Breast epithelium (tissue), 4 donors: Measurements from ENCODE around the gene ONECUT1. TPM values are rescaled to one million over a fixed set of nuclear protein-coding genes. Genes with fewer than 3 reads are reported as not detected.

Experiments
- DNase-seq, 2 donors: peaks; one replicate each; pipeline ENCODE4 v3.0.0-alpha.2; 2019; ENCODE audit warnings: low spot score in 2 of 2
- H3K27ac ChIP-seq, 2 donors: fragments of 200-600 bp; sonication (generic) in 1 of 2; one replicate each; pipeline ENCODE4 v1.5.1; 2016 to 2019; ENCODE audit warnings: mild to moderate bottlenecking in 1 of 2
- H3K27me3 ChIP-seq, 2 donors: fragments of 200-600 bp; sonication (generic) in 1 of 2; one replicate each; pipeline versions ENCODE4 v1.5.1 to v1.6.0; 2017 to 2019; ENCODE audit warnings: control low read depth in 1 of 2, mild to moderate bottlenecking in 1 of 2
- H3K36me3 ChIP-seq: fragments of 200-600 bp; one replicate; pipeline ENCODE4 v1.5.1; 2019
- H3K4me1 ChIP-seq, 2 donors: fragments of 200-600 bp; sonication (generic); one replicate each; pipeline ENCODE4 v1.5.1; 2016 to 2019; ENCODE audit warnings: control low read depth in 1 of 2
- H3K4me3 ChIP-seq, 3 donors: fragments of 200-600 bp; sonication (generic); 1 replicate in 2 of 3; 2 replicates in 1 of 3; pipeline ENCODE4 v1.5.1; 2016 to 2019; ENCODE audit warnings: mild to moderate bottlenecking in 3 of 3, moderate library complexity in 2 of 3
- H3K9me3 ChIP-seq, 2 donors: fragments of 200-600 bp; sonication (generic) in 1 of 2; one replicate each; pipeline ENCODE4 v1.5.1; 2016 to 2019; ENCODE audit warnings: control low read depth in 1 of 2
- POLR2A ChIP-seq: fragments of 450-650 bp; IDR thresholded peaks from one replicate; pipeline ENCODE4 v1.6.1; 2016; ENCODE audit warnings: antibody characterized with exemption, mild to moderate bottlenecking, moderate library complexity
- POLR2AphosphoS5 ChIP-seq, 3 donors: sonication (generic); formaldehyde crosslinking; IDR thresholded peaks; one replicate each; pipeline ENCODE4 v1.6.1; 2017; ENCODE audit warnings: antibody characterized with exemption in 3 of 3
- intact Hi-C: fragments of 100-400 bp; cut with DNase I; formaldehyde crosslinking; loops from one replicate; pipeline ENCODE4 v1.15.1; 2023; ENCODE audit warnings: low total_unique reads
- total RNA-seq, 3 donors: library from RNA; depleted of rRNA; stranded (reverse); fragments of >200 nt; gene quantifications; one replicate each; pipeline ENCODE4 v1.1.0, GENCODE V29; 2016
- TF ChIP-seq, protein P1 (sequence below), 3 donors: fragments of 450-650 bp; IDR thresholded peaks; one replicate each; pipeline ENCODE4 v1.5.1; 2016 to 2017; ENCODE audit warnings: antibody characterized with exemption in 3 of 3, mild to moderate bottlenecking in 3 of 3, moderate library complexity in 3 of 3

The ONECUT1 gene
- total RNA-seq, 3 donors from 2014 or later, result not detected

- TF ChIP-seq POLR2AphosphoS5 (IDR thresholded peaks at IDR 0.05) (no peak), POLR2A (no peak)
- TF ChIP-seq, protein P1, sequence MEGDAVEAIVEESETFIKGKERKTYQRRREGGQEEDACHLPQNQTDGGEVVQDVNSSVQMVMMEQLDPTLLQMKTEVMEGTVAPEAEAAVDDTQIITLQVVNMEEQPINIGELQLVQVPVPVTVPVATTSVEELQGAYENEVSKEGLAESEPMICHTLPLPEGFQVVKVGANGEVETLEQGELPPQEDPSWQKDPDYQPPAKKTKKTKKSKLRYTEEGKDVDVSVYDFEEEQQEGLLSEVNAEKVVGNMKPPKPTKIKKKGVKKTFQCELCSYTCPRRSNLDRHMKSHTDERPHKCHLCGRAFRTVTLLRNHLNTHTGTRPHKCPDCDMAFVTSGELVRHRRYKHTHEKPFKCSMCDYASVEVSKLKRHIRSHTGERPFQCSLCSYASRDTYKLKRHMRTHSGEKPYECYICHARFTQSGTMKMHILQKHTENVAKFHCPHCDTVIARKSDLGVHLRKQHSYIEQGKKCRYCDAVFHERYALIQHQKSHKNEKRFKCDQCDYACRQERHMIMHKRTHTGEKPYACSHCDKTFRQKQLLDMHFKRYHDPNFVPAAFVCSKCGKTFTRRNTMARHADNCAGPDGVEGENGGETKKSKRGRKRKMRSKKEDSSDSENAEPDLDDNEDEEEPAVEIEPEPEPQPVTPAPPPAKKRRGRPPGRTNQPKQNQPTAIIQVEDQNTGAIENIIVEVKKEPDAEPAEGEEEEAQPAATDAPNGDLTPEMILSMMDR (IDR thresholded peaks at IDR 0.05), result no peak
- Histone ChIP-seq H3K27me3 (peaks cover 8 to 96% of the 10 kb centered on the region in 2 donors), H3K27ac (no peak overlapping the region), H3K4me1 (peaks cover 0 to 8% of the 10 kb centered on the region in 2 donors), H3K4me3 (peak overlapping the region in 1 of 3 donors; percentile 40), H3K9me3 (no peaks in the 10 kb centered on the region), H3K36me3 (no peaks in the 10 kb centered on the region)
- no peak for DNase-seq
- intact Hi-C loops, result no loop called here
Measured at GRCh38 chr15:52785672-52786406, 4.3 kb downstream of the ONECUT1 start.

GRCh38 chr15:52784799-52785671, 5.1 kb downstream of the ONECUT1 start:
- Histone ChIP-seq H3K4me1 (peaks cover 0 to 8% of the 10 kb centered on the region in 2 donors), H3K4me3 (peak overlapping the region in 1 of 3 donors; percentile 40), H3K27ac (no peak overlapping the region), H3K9me3 (no peaks in the 10 kb centered on the region), H3K27me3 (peaks cover 8 to 98% of the 10 kb centered on the region in 2 donors), H3K36me3 (no peaks in the 10 kb centered on the region)
- TF ChIP-seq, protein P1 (IDR thresholded peaks at IDR 0.05), result no peak
- TF ChIP-seq POLR2A, result no peak
- no peak for TF ChIP-seq POLR2AphosphoS5 (IDR thresholded peaks at IDR 0.05)
- DNase-seq, result no peak
- intact Hi-C loops, result no loop called here

DNA sequence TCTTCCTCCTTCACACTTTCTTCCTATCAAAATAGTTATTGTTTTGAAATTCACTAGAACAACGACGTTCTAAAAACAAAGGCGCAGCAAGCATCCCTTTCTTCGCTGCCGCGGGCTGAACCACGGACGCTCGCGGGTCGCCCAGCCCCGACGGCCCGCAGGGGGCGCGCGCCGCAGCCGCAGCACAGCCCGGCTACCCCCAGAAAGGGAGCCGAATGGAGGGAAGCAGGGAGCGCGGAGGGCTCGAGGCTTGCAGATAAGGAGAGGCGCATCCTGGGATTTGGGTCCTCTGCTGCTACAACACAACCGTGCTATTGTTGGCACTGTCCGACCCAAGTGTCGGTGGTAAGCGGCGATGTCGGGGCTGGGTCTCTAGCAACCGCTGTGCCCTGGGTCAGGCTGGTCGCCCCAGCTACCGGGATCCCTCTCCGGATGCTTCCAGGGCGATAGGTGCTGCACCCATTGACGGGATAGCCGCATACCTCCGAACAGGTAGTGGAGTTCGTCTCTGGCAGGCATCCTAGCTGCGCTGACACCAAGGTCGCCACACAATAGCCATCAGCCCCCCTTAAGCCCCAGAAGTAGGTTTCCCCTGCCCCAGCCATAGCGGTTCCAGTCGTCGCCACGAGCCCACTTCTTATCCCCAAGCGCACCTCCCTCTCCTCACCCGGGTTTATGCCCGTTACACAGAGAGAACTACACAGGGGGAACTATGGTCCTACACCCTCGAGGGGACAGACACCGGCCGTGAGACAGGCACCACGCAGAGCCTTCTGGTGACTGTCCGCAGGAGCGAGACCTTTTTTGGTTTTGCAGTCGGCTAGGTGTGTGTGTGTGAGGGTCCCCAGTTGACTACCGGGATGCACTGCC, 6.0 kb downstream of the ONECUT1 start:
- H3K36me3 ChIP-seq, result no peaks in the 10 kb centered on the region
- no peaks in the 10 kb centered on the region for H3K9me3 ChIP-seq
- H3K27me3 ChIP-seq, result peaks cover 5 to 98% of the 10 kb centered on the region in 2 donors
- DNase-seq, result no peak
- TF ChIP-seq, protein P1 (IDR thresholded peaks at IDR 0.05), result no peak
- no peak for TF ChIP-seq POLR2AphosphoS5 (IDR thresholded peaks at IDR 0.05)
- TF ChIP-seq POLR2A, result no peak
- peaks cover 0 to 8% of the 10 kb centered on the region in 2 donors for H3K4me1 ChIP-seq
- no peak overlapping the region for H3K27ac ChIP-seq
- intact Hi-C loops, result no loop called here
- peak overlapping the region in 1 of 3 donors; percentile 40 for H3K4me3 ChIP-seq

- H3K27ac ChIP-seq, result no peak overlapping the region
Measured at GRCh38 chr15:52783191-52783829, 6.8 kb downstream of the ONECUT1 start.

More at GRCh38 chr15:52783191-52783829, 6.8 kb downstream of the ONECUT1 start:
- Histone ChIP-seq H3K4me1 (peaks cover 0 to 8% of the 10 kb centered on the region in 2 donors), H3K27me3 (peaks cover 0 to 98% of the 10 kb centered on the region in 2 donors), H3K9me3 (no peaks in the 10 kb centered on the region), H3K36me3 (no peaks in the 10 kb centered on the region), H3K4me3 (peak overlapping the region in 1 of 3 donors; percentile 40)
- TF ChIP-seq, protein P1 (IDR thresholded peaks at IDR 0.05), result no peak
- no peak for TF ChIP-seq POLR2AphosphoS5 (IDR thresholded peaks at IDR 0.05)
- TF ChIP-seq POLR2A, result no peak
- intact Hi-C loops, result no loop called here
- DNase-seq, result no peak
